HEK293 (cell line): ENCODE data around the gene CLDN34.

ENCODE experiments used
- CTCF ChIA-PET: fragments of 350-600 bp; formaldehyde crosslinking; extraction: SDS; loops from one replicate; lab custom pipeline; 2021; ENCODE audit warnings: antibody characterized with exemption; lab: Yijun Ruan, JAX
- POLR2A ChIA-PET: fragments of 300-600 bp; formaldehyde crosslinking; extraction: SDS; loops from one replicate; lab custom pipeline; 2020; ENCODE audit warnings: antibody characterized with exemption, inconsistent platforms; lab: Yijun Ruan, JAX
- H3K27ac ChIP-seq: fragments of 200-500 bp; sonication (Bioruptor generic); 2 replicates; pipeline ENCODE4 v1.5.1; 2014; ENCODE audit warnings: low read depth, low read length, control low read depth, inconsistent platforms; ENCODE audit errors: extremely low read depth
- H3K36me3 ChIP-seq, 2 experiments: fragments of 200-500 bp in 1 of 2; sonication (Bioruptor generic) in 1 of 2; 1 replicate in 1 of 2; 2 replicates in 1 of 2; pipeline ENCODE4 v1.5.1; 2014 to 2017; ENCODE audit warnings: inconsistent platforms in 2 of 2, low read length in 2 of 2; ENCODE audit not compliant: control insufficient read depth in 2 of 2, insufficient read depth in 1 of 2
- H3K4me1 ChIP-seq: fragments of 200-500 bp; sonication (Bioruptor generic); 2 replicates; pipeline ENCODE4 v1.5.1; 2014; ENCODE audit warnings: mild to moderate bottlenecking, low read length, inconsistent platforms; ENCODE audit not compliant: control insufficient read depth, insufficient read depth
- H3K4me3 ChIP-seq: 2 replicates; pipeline ENCODE4 v1.5.1; 2011; ENCODE audit warnings: low read depth, mild to moderate bottlenecking, control low read depth, low read length, moderate library complexity
- H3K9me3 ChIP-seq: fragments of 200-500 bp; sonication (Bioruptor generic); 2 replicates; pipeline ENCODE4 v1.5.1; 2014; ENCODE audit warnings: low read depth, low read length, inconsistent platforms; ENCODE audit not compliant: control insufficient read depth, insufficient read depth
- BCL11B ChIP-seq: fragments of 450-650 bp; formaldehyde crosslinking; IDR thresholded peaks from 2 replicates; pipeline ENCODE4 v1.5.1; 2016; ENCODE audit warnings: low read depth, missing biosample characterization, missing genetic modification characterization
- HOXC10 ChIP-seq: sonication (generic); formaldehyde crosslinking; IDR thresholded peaks from 2 replicates; pipeline ENCODE4 v1.8.1; 2023; ENCODE audit warnings: mild to moderate bottlenecking, missing genetic modification reagents
- IKZF3 ChIP-seq: fragments of 450-650 bp; IDR thresholded peaks from 2 replicates; pipeline ENCODE4 v1.5.0; 2018; ENCODE audit warnings: missing biosample characterization, mild to moderate bottlenecking, missing genetic modification characterization, moderate library complexity
- REPIN1 ChIP-seq: fragments of 450-650 bp; formaldehyde crosslinking; IDR thresholded peaks from 2 replicates; pipeline ENCODE4 v1.5.1; 2017; ENCODE audit warnings: missing biosample characterization, missing genetic modification characterization, low read depth
- REST ChIP-seq: fragments of 450-650 bp; formaldehyde crosslinking; IDR thresholded peaks from 2 replicates; pipeline ENCODE4 v1.5.1; 2016; ENCODE audit warnings: missing biosample characterization, missing genetic modification characterization
- ZBTB10 ChIP-seq: fragments of 450-650 bp; formaldehyde crosslinking; IDR thresholded peaks from 2 replicates; pipeline ENCODE4 v1.5.1; 2016; ENCODE audit warnings: missing biosample characterization, missing genetic modification characterization
- ZNF132 ChIP-seq: fragments of 450-650 bp; formaldehyde crosslinking; IDR thresholded peaks from 2 replicates; pipeline ENCODE4 v1.5.1; 2017; ENCODE audit warnings: missing biosample characterization, missing genetic modification characterization, borderline replicate concordance
- ZNF26 ChIP-seq: fragments of 450-650 bp; formaldehyde crosslinking; IDR thresholded peaks from 2 replicates; pipeline ENCODE4 v1.5.1; 2016; ENCODE audit warnings: missing biosample characterization, missing genetic modification characterization
- ZNF311 ChIP-seq: fragments of 450-650 bp; formaldehyde crosslinking; IDR thresholded peaks from 2 replicates; pipeline ENCODE4 v1.5.1; 2017; ENCODE audit warnings: missing biosample characterization, missing genetic modification characterization, borderline replicate concordance
- ZNF324 ChIP-seq: fragments of 450-650 bp; formaldehyde crosslinking; IDR thresholded peaks from 2 replicates; pipeline ENCODE4 v1.5.1; 2016; ENCODE audit warnings: missing biosample characterization, missing genetic modification characterization
- ZNF335 ChIP-seq: fragments of 450-650 bp; formaldehyde crosslinking; conservative IDR thresholded peaks from 2 replicates; pipeline ENCODE4 v1.5.1; 2016; ENCODE audit warnings: missing biosample characterization, missing genetic modification characterization
- ZNF423 ChIP-seq: fragments of 450-650 bp; formaldehyde crosslinking; IDR thresholded peaks from 2 replicates; pipeline ENCODE4 v1.5.1; 2016; ENCODE audit warnings: missing biosample characterization, missing genetic modification characterization
- ZNF426 ChIP-seq: fragments of 450-650 bp; formaldehyde crosslinking; IDR thresholded peaks from 2 replicates; pipeline ENCODE4 v1.5.1; 2017; ENCODE audit warnings: missing biosample characterization, missing genetic modification characterization, mild to moderate bottlenecking, inconsistent platforms, moderate library complexity
- ZNF518A ChIP-seq: fragments of 450-650 bp; formaldehyde crosslinking; conservative IDR thresholded peaks from 2 replicates; pipeline ENCODE4 v1.5.1; 2016; ENCODE audit warnings: low read depth, missing biosample characterization, missing genetic modification characterization
- ZNF621 ChIP-seq: fragments of 450-650 bp; formaldehyde crosslinking; IDR thresholded peaks from 2 replicates; pipeline ENCODE4 v1.5.1; 2017; ENCODE audit warnings: missing biosample characterization, missing genetic modification characterization
- ZNF76 ChIP-seq: fragments of 450-650 bp; formaldehyde crosslinking; IDR thresholded peaks from 2 replicates; pipeline ENCODE4; 2016; ENCODE audit warnings: low read depth, missing biosample characterization, missing genetic modification characterization, borderline replicate concordance

The CLDN34 gene

GRCh38 chrX:9919632-9920172 lies 47.5 kb upstream of the CLDN34 start:
- Histone ChIP-seq H3K27ac (no peak overlapping the region), H3K36me3 (no peaks in the 10 kb centered on the region), H3K9me3 (no peaks in the 10 kb centered on the region), H3K4me3 (no peak overlapping the region), H3K4me1 (no peaks in the 10 kb centered on the region)
- ChIA-PET CTCF (no interaction called here), POLR2A (no interaction called here)
- TF ChIP-seq ZNF426 (tag by site-specific recombination) (no peak), ZNF621 (tag by site-specific recombination) (no peak), ZNF324 (tag by site-specific recombination) (no peak), ZNF132 (tag by site-specific recombination) (no peak), REST (tag by site-specific recombination) (no peak), ZNF76 (tag by site-specific recombination) (no peak), ZNF311 (tag by site-specific recombination) (no peak), ZNF26 (no peak), IKZF3 (tag by site-specific recombination) (no peak), ZBTB10 (tag by site-specific recombination) (no peak), ZNF423 (tag by site-specific recombination) (no peak), HOXC10 (CRISPR knock-in tag) (no peak), BCL11B (no peak), ZNF335 (tag by site-specific recombination) (no peak), REPIN1 (no peak), ZNF518A (tag by site-specific recombination) (no peak)
